Hepatocyte (in vitro differentiated cells): ENCODE results near the gene NKIRAS2. TPM values are rescaled to one million over a fixed set of nuclear protein-coding genes. Genes with fewer than 3 reads are reported as not detected.

Experiments used
- DNase-seq: peaks from one replicate; pipeline ENCODE4 v3.0.0-alpha.2; 2016; ENCODE audit warnings: low spot score
- H2AFZ ChIP-seq: fragments of 200-600 bp; sonication (generic); 2 replicates; pipeline ENCODE4 v1.6.0; 2016; ENCODE audit warnings: antibody characterized with exemption, mild to moderate bottlenecking
- H3K27ac ChIP-seq: fragments of 200-600 bp; sonication (generic); 2 replicates; pipeline ENCODE4 v1.5.1; 2016; ENCODE audit warnings: mild to moderate bottlenecking
- H3K27me3 ChIP-seq: fragments of 200-600 bp; sonication (generic); 2 replicates; pipeline ENCODE4 v1.6.1; 2016
- H3K36me3 ChIP-seq: fragments of 200-600 bp; sonication (generic); replicated peaks from 2 replicates; pipeline ENCODE4 v1.5.1; 2016; ENCODE audit warnings: low read depth; ENCODE audit not compliant: insufficient read depth
- H3K4me1 ChIP-seq: fragments of 200-600 bp; sonication (generic); 2 replicates; pipeline ENCODE4 v1.5.1; 2016; ENCODE audit warnings: mild to moderate bottlenecking, moderate library complexity; ENCODE audit not compliant: insufficient read depth
- H3K4me2 ChIP-seq: fragments of 200-600 bp; sonication (generic); 2 replicates; pipeline ENCODE4 v1.6.0; 2016
- H3K4me3 ChIP-seq: fragments of 200-600 bp; sonication (generic); 2 replicates; pipeline ENCODE4 v1.5.1; 2016; ENCODE audit warnings: mild to moderate bottlenecking
- H3K79me2 ChIP-seq: fragments of 200-600 bp; sonication (generic); 2 replicates; pipeline ENCODE4 v1.6.0; 2017; ENCODE audit warnings: mild to moderate bottlenecking
- H3K9me2 ChIP-seq: fragments of 200-600 bp; sonication (generic); replicated peaks from 2 replicates; pipeline ENCODE4 v1.6.0; 2017; ENCODE audit warnings: mild to moderate bottlenecking; ENCODE audit not compliant: insufficient read depth
- H3K9me3 ChIP-seq: fragments of 200-600 bp; sonication (generic); 2 replicates; pipeline ENCODE4 v1.5.1; 2016; ENCODE audit warnings: low read depth, mild to moderate bottlenecking
- H4K20me1 ChIP-seq: fragments of 200-600 bp; sonication (generic); 2 replicates; pipeline ENCODE4 v1.6.0; 2016; ENCODE audit warnings: mild to moderate bottlenecking; ENCODE audit not compliant: insufficient read depth, poor library complexity, severe bottlenecking
- CTCF ChIP-seq: fragments of 200-600 bp; sonication (generic); IDR thresholded peaks from 2 replicates; pipeline ENCODE4 v1.5.1; 2016; ENCODE audit warnings: antibody characterized with exemption, mild to moderate bottlenecking; ENCODE audit not compliant: poor library complexity
- EZH2 ChIP-seq: fragments of 200-600 bp; sonication (generic); IDR thresholded peaks from 2 replicates; pipeline ENCODE4 v1.6.1; 2016; ENCODE audit warnings: antibody characterized with exemption, mild to moderate bottlenecking, borderline replicate concordance
- EZH2phosphoT487 ChIP-seq: fragments of 200-600 bp; sonication (generic); IDR thresholded peaks from one replicate; pipeline ENCODE4 v1.6.1; 2018; ENCODE audit warnings: antibody characterized with exemption, mild to moderate bottlenecking, low read depth, moderate library complexity; ENCODE audit not compliant: unreplicated experiment, severe bottlenecking
- WGBS: methylation state at CpG from one replicate; pipeline ENCODE4 v1.1.6; 2016; ENCODE audit warnings: low lambda C conversion rate; ENCODE audit errors: missing lambda C conversion rate; 5-methylcytosine and 5-hydroxymethylcytosine counted together
- polyA plus RNA-seq: library from polyadenylated mRNA; unstranded; fragments of >200 nt; fragmentation: Nextera tagmentation; extraction: Ambion mirVana; gene quantifications from 2 replicates; pipeline ENCODE4 v1.2.1, GENCODE V29; 2016
- total RNA-seq: library from RNA; depleted of rRNA; stranded (reverse); fragments of >200 nt; gene quantifications from 2 replicates; pipeline ENCODE4 v1.2.3, GENCODE V29; 2014

Gene NKIRAS2
- total and polyA plus RNA-seq, 2 experiments from 2014 or later, result 40.8 to 55.0 TPM

- Histone ChIP-seq H4K20me1 (no peaks in the 10 kb centered on the region), H3K9me3 (no peaks in the 10 kb centered on the region), H3K79me2 (no peaks in the 10 kb centered on the region), H3K27ac (no peak overlapping the region), H3K9me2 (no peaks in the 10 kb centered on the region), H3K4me3 (no peak overlapping the region), H3K4me1 (no peaks in the 10 kb centered on the region), H2AFZ (no peak overlapping the region), H3K4me2 (no peak overlapping the region), H3K27me3 (no peaks in the 10 kb centered on the region), H3K36me3 (no peaks in the 10 kb centered on the region)
- WGBS, result 55% methylated on average over 18 of the region's 19 CpGs
- no peak for TF ChIP-seq EZH2phosphoT487
- TF ChIP-seq EZH2, result no peak
- peak; percentile 16 for TF ChIP-seq CTCF
- peak; percentile 46 for DNase-seq
Observed at GRCh38 chr17:42027961-42028790, 8.3 kb downstream of the NKIRAS2 start.

- H3K4me2 ChIP-seq, result no peak overlapping the region
- H3K79me2 ChIP-seq, result no peaks in the 10 kb centered on the region
- H2AFZ ChIP-seq, result no peak overlapping the region
- H3K27me3 ChIP-seq, result no peaks in the 10 kb centered on the region
- TF ChIP-seq CTCF, result no peak
- no peak for TF ChIP-seq EZH2
- no peak for TF ChIP-seq EZH2phosphoT487
- no peak overlapping the region for H3K27ac ChIP-seq
- H4K20me1 ChIP-seq, result no peaks in the 10 kb centered on the region
- H3K36me3 ChIP-seq, result no peaks in the 10 kb centered on the region
- no peaks in the 10 kb centered on the region for H3K9me2 ChIP-seq
- no peak overlapping the region for H3K4me3 ChIP-seq
- 69% methylated on average over 7 of the region's 7 CpGs for WGBS
- H3K4me1 ChIP-seq, result no peaks in the 10 kb centered on the region
- DNase-seq, result no peak
- H3K9me3 ChIP-seq, result no peaks in the 10 kb centered on the region
Observed at GRCh38 chr17:42028791-42029127, 8.9 kb downstream of the NKIRAS2 start.

- DNase-seq, result no peak
- no peak overlapping the region for H3K4me3 ChIP-seq
- no peak overlapping the region for H2AFZ ChIP-seq
- no peaks in the 10 kb centered on the region for H3K79me2 ChIP-seq
- no peaks in the 10 kb centered on the region for H4K20me1 ChIP-seq
- WGBS, result 62% methylated on average over 6 of the region's 6 CpGs
- no peaks in the 10 kb centered on the region for H3K36me3 ChIP-seq
- no peaks in the 10 kb centered on the region for H3K9me2 ChIP-seq
- H3K27me3 ChIP-seq, result no peaks in the 10 kb centered on the region
- no peaks in the 10 kb centered on the region for H3K9me3 ChIP-seq
- H3K4me1 ChIP-seq, result no peaks in the 10 kb centered on the region
- no peak overlapping the region for H3K4me2 ChIP-seq
- TF ChIP-seq EZH2phosphoT487 (no peak), CTCF (no peak), EZH2 (no peak)
- H3K27ac ChIP-seq, result no peak overlapping the region
Observed at GRCh38 chr17:42031584-42031983, 11.7 kb downstream of the NKIRAS2 start.
